Sigmoid colon (tissue), 7 donors: ENCODE results near the gene NUDCD2. TPM values are rescaled to one million over a fixed set of nuclear protein-coding genes. Genes with fewer than 3 reads are reported as not detected.
A peak's percentile ranks its signal among the peaks of the same experiment; 100 is the strongest.
"Not testable (repeated sequence)": the region's sequence is repeated elsewhere in the genome, so short reads cannot be mapped to it uniquely, and the experiment has no call there.

Experiments
- DNase-seq: peaks from one replicate; pipeline ENCODE4 v3.0.0-alpha.2; 2019
- H3K27ac ChIP-seq, 4 donors: fragments of 200-600 bp; sonication (generic); one replicate each; pipeline ENCODE4 v1.5.1; 2016 to 2019; ENCODE audit warnings: mild to moderate bottlenecking in 1 of 4
- H3K27me3 ChIP-seq, 3 donors: fragments of 200-600 bp; sonication (generic); one replicate each; pipeline ENCODE4 v1.5.1; 2019; ENCODE audit warnings: mild to moderate bottlenecking in 1 of 3
- H3K36me3 ChIP-seq, 4 donors: fragments of 200-600 bp; sonication (generic); one replicate each; pipeline ENCODE4 v1.5.1; 2016 to 2019
- H3K4me1 ChIP-seq, 4 donors: fragments of 200-600 bp; sonication (generic); one replicate each; pipeline ENCODE4 v1.5.1; 2017 to 2019
- H3K4me3 ChIP-seq, 4 donors: fragments of 200-600 bp; sonication (generic); one replicate each; pipeline ENCODE4 v1.5.1; 2017 to 2019; ENCODE audit warnings: mild to moderate bottlenecking in 2 of 4, moderate library complexity in 1 of 4
- H3K9me3 ChIP-seq, 4 donors: fragments of 200-600 bp in 3 of 4; sonication (generic) in 3 of 4; one replicate each; pipeline versions ENCODE4 v1.5.1 to v1.6.1; 2013 to 2019
- EP300 ChIP-seq, 4 donors: sonication (generic); formaldehyde crosslinking; IDR thresholded peaks; one replicate each; pipeline ENCODE4 v1.6.1; 2017; ENCODE audit warnings: antibody characterized with exemption in 4 of 4
- POLR2A ChIP-seq, 2 donors: fragments of 450-650 bp; IDR thresholded peaks; one replicate each; pipeline ENCODE4 v1.6.1; 2016; ENCODE audit warnings: antibody characterized with exemption in 2 of 2, mild to moderate bottlenecking in 2 of 2, moderate library complexity in 2 of 2
- POLR2AphosphoS5 ChIP-seq, 4 donors: sonication (generic); formaldehyde crosslinking; IDR thresholded peaks; one replicate each; pipeline ENCODE4 v1.6.1; 2017; ENCODE audit warnings: antibody characterized with exemption in 4 of 4
- WGBS, 2 donors: extraction: QIAGEN DNeasy Blood & Tissue Kit; methylation state at CpG; one replicate each; pipeline ENCODE4 v1.1.7; 2013; 5-methylcytosine and 5-hydroxymethylcytosine counted together
- intact Hi-C: fragments of 100-400 bp; cut with DNase I; formaldehyde crosslinking; loops from one replicate; pipeline ENCODE4 v1.15.1; 2023
- polyA plus RNA-seq, 3 donors: library from polyadenylated mRNA; stranded (reverse); fragments of 200-250 nt; gene quantifications; one replicate each; pipeline ENCODE4 v1.2.3, GENCODE V29; 2013
- total RNA-seq, 4 donors: library from RNA; depleted of rRNA; stranded (reverse); fragments of >200 nt; gene quantifications; one replicate each; pipeline ENCODE4 v1.1.0, GENCODE V29; 2016
- TF ChIP-seq, protein P1 (sequence below), 4 experiments: fragments of 450-650 bp in 3 of 4; fragments of 200-600 bp in 1 of 4; IDR thresholded peaks; one replicate each; pipeline ENCODE4 v1.5.1; 2016 to 2019; ENCODE audit warnings: antibody characterized with exemption in 4 of 4, mild to moderate bottlenecking in 3 of 4, moderate library complexity in 2 of 4
- donor health status: healthy with polysubstance abuse.
- donor health status: Bipolar disorder and iron deficiency.
- donor health status: healthy.

NUDCD2 gene
- total and polyA plus RNA-seq, 7 donors: 3.3 to 13.2 (median 8.4) TPM

DNA sequence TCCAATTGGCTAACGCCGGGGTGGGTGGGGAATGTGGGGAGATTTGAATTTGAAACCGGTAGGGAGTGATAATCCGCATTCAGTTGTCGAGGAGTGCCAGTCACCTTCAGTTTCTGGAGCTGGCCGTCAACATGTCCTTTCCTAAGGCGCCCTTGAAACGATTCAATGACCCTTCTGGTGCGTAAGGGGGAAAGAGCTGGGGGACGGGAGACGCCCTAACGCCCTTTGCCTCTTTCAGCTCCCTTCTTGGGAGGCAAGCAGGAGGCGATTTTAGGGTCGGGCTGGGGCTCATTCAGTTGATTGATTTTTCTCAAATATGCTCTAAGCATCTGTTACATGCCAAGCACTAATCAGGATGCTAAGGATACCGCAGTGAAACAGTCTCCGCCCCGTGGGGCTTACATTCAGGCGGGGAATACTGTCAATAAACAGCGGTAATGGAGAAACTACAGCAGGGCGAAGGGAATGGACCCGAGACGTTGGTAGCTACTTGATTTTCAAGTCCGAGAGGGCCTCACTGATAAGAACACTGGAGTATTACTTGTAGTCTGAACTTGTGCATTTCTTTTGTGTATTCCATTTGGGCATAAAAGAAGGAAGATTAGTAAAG lies 765 bp upstream of the NUDCD2 start, which contains the start of gene HMMR:
Gene HMMR (plus strand): TSS at position 71 of the 610 bp plus-strand sequence. CDS start 61 bp downstream, at position 132.
- Histone ChIP-seq H3K36me3 (peaks cover 0 to 10% (median 0%) of the 10 kb centered on the region in 4 donors), H3K27me3 (no peaks in the 10 kb centered on the region), H3K27ac (peak within 1 kb of the TSS; percentile 95 to 97 (median 96)), H3K4me3 (peak within 1 kb of the TSS; percentile 68 to 88 (median 78)), H3K4me1 (peaks cover 0 to 33% (median 20%) of the 10 kb centered on the region in 4 donors), H3K9me3 (no peaks in the 10 kb centered on the region)
- 0 to 1% methylated on average over 23 of the region's 23 CpGs for WGBS, 2 donors
- TF ChIP-seq POLR2A (IDR thresholded peaks at IDR 0.05): no peak
- TF ChIP-seq, protein P1, sequence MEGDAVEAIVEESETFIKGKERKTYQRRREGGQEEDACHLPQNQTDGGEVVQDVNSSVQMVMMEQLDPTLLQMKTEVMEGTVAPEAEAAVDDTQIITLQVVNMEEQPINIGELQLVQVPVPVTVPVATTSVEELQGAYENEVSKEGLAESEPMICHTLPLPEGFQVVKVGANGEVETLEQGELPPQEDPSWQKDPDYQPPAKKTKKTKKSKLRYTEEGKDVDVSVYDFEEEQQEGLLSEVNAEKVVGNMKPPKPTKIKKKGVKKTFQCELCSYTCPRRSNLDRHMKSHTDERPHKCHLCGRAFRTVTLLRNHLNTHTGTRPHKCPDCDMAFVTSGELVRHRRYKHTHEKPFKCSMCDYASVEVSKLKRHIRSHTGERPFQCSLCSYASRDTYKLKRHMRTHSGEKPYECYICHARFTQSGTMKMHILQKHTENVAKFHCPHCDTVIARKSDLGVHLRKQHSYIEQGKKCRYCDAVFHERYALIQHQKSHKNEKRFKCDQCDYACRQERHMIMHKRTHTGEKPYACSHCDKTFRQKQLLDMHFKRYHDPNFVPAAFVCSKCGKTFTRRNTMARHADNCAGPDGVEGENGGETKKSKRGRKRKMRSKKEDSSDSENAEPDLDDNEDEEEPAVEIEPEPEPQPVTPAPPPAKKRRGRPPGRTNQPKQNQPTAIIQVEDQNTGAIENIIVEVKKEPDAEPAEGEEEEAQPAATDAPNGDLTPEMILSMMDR (IDR thresholded peaks at IDR 0.05): no peak
- TF ChIP-seq POLR2AphosphoS5 (IDR thresholded peaks at IDR 0.05): no peak
- no peak for TF ChIP-seq EP300 (IDR thresholded peaks at IDR 0.05)
- intact Hi-C loops: loop anchor here (1.0 kb wide), 1 partner anchor 46 kb away; no protein-coding TSS in a partner anchor
- no peak for DNase-seq

DNA sequence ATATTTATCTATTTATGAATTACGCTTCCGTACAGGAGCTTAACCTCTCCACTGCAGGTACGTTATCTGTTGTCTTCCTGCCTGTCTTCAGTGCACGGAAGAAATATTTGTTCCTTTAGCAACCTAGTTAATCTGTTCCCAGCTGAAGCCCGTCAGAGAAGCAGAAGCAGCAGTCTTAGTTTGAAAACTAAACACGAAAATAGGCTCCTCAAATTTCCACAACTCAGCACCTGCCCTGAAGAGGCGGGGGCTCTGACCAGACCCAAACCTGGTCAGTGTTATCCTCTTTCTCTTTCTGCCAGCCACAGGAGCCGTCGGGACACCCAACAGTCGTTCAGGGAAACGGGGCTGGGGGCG lies 462 bp downstream of the NUDCD2 start:
- TF ChIP-seq POLR2A (IDR thresholded peaks at IDR 0.05): no peak
- TF ChIP-seq EP300 (IDR thresholded peaks at IDR 0.05): no peak
- TF ChIP-seq, protein P1 (IDR thresholded peaks at IDR 0.05): no peak
- no peak for TF ChIP-seq POLR2AphosphoS5 (IDR thresholded peaks at IDR 0.05)
- DNase-seq: no peak
- 0% methylated on average over 12 of the region's 12 CpGs for WGBS, 2 donors
- H3K36me3 ChIP-seq: peaks cover 0 to 22% (median 0%) of the 10 kb centered on the region in 4 donors
- H3K27ac ChIP-seq: peak overlapping the region; percentile 95 to 97 (median 96)
- no peaks in the 10 kb centered on the region for H3K9me3 ChIP-seq
- H3K27me3 ChIP-seq: no peaks in the 10 kb centered on the region
- intact Hi-C loops: no loop called here
- peaks cover 0 to 33% (median 20%) of the 10 kb centered on the region in 4 donors for H3K4me1 ChIP-seq
- H3K4me3 ChIP-seq: peak overlapping the region; percentile 68 to 88 (median 78)

DNA sequence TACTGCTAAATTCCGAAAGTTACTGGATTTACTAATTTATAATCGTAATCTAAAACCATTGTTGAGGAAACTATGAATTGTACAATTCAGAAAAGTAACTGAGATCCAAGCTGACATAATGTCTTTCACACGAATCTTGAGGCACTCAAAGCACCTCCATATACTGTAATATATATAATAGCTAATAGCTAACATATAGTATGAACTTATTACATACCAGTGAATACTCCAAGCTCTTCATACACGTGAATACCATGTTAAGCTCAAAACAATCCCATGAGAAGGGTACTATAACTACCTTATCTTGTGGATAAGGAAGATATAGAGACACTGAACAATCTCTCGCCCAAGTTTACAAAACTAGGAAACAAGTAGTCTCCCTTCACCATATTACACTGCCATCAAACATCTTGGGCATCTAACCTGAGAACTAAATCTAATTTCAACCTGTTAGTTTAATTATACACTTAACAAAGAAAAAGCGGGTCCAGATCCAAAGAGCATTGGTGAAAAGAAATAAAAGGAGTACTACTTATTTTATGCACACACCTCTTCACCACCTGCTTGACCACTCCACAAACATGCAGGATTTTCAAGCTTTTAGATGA lies 1.0 kb downstream of the NUDCD2 start:
- H3K9me3 ChIP-seq: no peaks in the 10 kb centered on the region
- intact Hi-C loops: no loop called here
- TF ChIP-seq POLR2AphosphoS5 (IDR thresholded peaks at IDR 0.05): no peak
- H3K36me3 ChIP-seq: peaks cover 0 to 28% (median 0%) of the 10 kb centered on the region in 4 donors
- no peaks in the 10 kb centered on the region for H3K27me3 ChIP-seq
- H3K27ac ChIP-seq: peak overlapping the region; percentile 95 to 97 (median 96)
- H3K4me1 ChIP-seq: peaks cover 0 to 33% (median 20%) of the 10 kb centered on the region in 4 donors
- WGBS, 2 donors: 18 to 33% methylated on average over 6 of the region's 6 CpGs
- no peak for DNase-seq
- peak overlapping the region; percentile 68 to 88 (median 78) for H3K4me3 ChIP-seq

DNA sequence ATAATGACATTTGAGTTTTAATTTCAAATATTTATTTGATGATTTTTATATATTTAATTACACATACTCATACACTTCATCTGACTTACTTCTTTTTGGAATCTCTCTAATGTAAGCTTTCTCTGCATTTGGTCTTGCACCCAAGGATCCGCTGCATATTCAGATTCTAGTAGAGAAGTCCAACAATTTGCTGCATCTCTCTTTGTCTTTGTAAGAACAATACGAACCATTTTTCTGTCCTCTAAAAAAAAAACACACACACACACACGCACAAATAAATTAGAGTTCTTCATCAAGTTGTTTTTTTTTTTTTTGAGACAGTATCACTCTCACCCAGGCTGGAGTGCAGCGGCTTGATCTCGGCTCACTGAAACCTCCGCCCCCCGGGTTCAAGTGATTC lies 3.1 kb downstream of the NUDCD2 start:
- Histone ChIP-seq H3K4me1 (peaks cover 0 to 30% (median 20%) of the 10 kb centered on the region in 4 donors), H3K36me3 (peaks cover 0 to 48% (median 0%) of the 10 kb centered on the region in 4 donors), H3K4me3 (no peak overlapping the region), H3K9me3 (no peaks in the 10 kb centered on the region), H3K27ac (no peak overlapping the region), H3K27me3 (no peaks in the 10 kb centered on the region)
- WGBS, 2 donors: 95 to 96% methylated on average over 7 of the region's 7 CpGs
- TF ChIP-seq POLR2A (IDR thresholded peaks at IDR 0.05) (no peak), POLR2AphosphoS5 (IDR thresholded peaks at IDR 0.05) (no peak), EP300 (IDR thresholded peaks at IDR 0.05) (no peak)
- TF ChIP-seq, protein P1 (IDR thresholded peaks at IDR 0.05): no peak
- DNase-seq: no peak
- intact Hi-C loops: no loop called here

DNA sequence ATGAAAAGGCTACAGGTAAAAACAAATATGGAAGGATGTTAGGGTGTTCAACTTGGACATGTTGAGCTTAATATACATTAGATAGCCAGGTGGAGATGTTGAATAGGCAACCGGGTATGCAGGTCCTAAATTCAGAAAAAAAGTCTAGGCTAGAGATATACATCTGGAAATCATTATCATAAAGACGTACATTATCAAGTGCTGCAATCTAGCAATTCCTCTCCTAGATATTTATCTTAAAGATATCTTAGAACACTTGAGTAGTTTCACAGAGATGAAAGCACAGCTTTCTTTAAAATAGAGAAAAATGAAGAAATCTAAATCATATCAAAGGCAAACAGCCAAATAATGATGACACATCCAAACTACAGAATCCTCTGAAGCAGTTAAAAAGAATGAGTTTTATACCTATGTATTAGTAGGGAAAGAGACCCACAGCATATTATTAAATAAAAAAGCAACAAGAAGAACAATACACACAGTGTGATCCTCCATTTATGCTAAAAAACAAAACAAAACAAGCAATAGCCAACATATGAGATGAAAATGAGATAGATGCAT lies 3.8 kb downstream of the NUDCD2 start:
- 92% methylated on average over 2 of the region's 2 CpGs for WGBS, 2 donors
- no peak for DNase-seq

DNA sequence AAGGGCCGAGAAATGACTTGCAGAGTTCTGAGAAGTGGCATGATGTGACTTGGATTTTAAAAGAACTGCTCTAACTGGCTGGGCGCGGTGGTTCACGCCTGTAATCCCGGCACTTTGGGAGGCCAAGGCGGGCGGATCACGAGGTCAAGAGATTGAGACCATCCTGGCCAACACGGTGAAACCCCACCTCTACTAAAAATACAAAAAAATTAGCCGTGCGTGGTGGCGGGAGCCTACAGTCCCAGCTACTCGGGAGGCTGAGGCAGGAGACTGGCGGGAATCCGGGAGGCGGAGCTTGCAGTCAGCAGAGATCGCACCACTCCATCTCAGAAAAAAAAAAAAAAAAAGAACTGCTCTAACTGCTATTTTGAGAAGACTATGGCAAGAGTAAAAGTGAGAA lies 4.5 kb downstream of the NUDCD2 start:
- H3K27ac ChIP-seq, H3K4me3 ChIP-seq, intact Hi-C loops, DNase-seq, H3K27me3 ChIP-seq, H3K9me3 ChIP-seq: not testable (repeated sequence)
- Histone ChIP-seq H3K4me1 (peaks cover 0 to 17% (median 7%) of the 10 kb centered on the region in 4 donors), H3K36me3 (peaks cover 0 to 62% (median 0%) of the 10 kb centered on the region in 4 donors)
- WGBS, 2 donors: 97 to 98% methylated on average over 17 of the region's 17 CpGs

More for the DNA sequence above, 3.8 kb downstream of the NUDCD2 start:
- H3K36me3 ChIP-seq: peaks cover 0 to 56% (median 0%) of the 10 kb centered on the region in 4 donors
- no peaks in the 10 kb centered on the region for H3K9me3 ChIP-seq
- peaks cover 0 to 23% (median 13%) of the 10 kb centered on the region in 4 donors for H3K4me1 ChIP-seq
- H3K4me3 ChIP-seq: no peak overlapping the region
- no peak overlapping the region for H3K27ac ChIP-seq
- intact Hi-C loops: no loop called here
- TF ChIP-seq EP300 (IDR thresholded peaks at IDR 0.05) (no peak), POLR2A (IDR thresholded peaks at IDR 0.05) (no peak)
- no peaks in the 10 kb centered on the region for H3K27me3 ChIP-seq
